ENCODE results near the gene GRXCR2. TPM values are rescaled to one million over a fixed set of nuclear protein-coding genes. Genes with fewer than 3 reads are reported as not detected.
A peak's percentile ranks its signal among the peaks of the same experiment; 100 is the strongest.
"Not testable (repeated sequence)": the region's sequence is repeated elsewhere in the genome, so short reads cannot be mapped to it uniquely, and the experiment has no call there.

GRXCR2 gene
- total RNA-seq, 8 experiments from 2014 or later = 0.15 to 0.33 TPM; not detected in 6

- H3K4me1 ChIP-seq (replicated peaks in 1 of 2) = no peaks in the 10 kb centered on the region
- no peak overlapping the region for H3K4me3 ChIP-seq
- in situ Hi-C loops (cut with MboI; ENCODE audit: low pct_unique_long_range_greater_than_20kb in 2 of 9, low sequenced_read_pairs in 9 of 9, unreplicated experiment in 9 of 9) = no loop called here
- ATAC-seq (replicated peaks in 6 of 8) = no peak
- H3K27ac ChIP-seq = no peak overlapping the region
- 0 to 100% (median 73%) methylated on average over 1 to 3 of the region's 4 CpGs; no CpG with 5 or more reads in 4 of the 10 experiments for WGBS, 10 experiments
These were observed 3.1 kb downstream of the GRXCR2 start for GRCh38 chr5:145869753-145870152.

- WGBS, 10 experiments = 0 to 70% (median 15%) methylated on average over 1 of the region's 1 CpG; no CpG with 5 or more reads in 4 of the 10 experiments
- no peak overlapping the region for H3K27ac ChIP-seq
- in situ Hi-C loops (cut with MboI; ENCODE audit: low pct_unique_long_range_greater_than_20kb in 2 of 9, low sequenced_read_pairs in 9 of 9, unreplicated experiment in 9 of 9) = no loop called here
- peaks cover 4 to 5% of the 10 kb centered on the region in 2 donors for H3K4me1 ChIP-seq (replicated peaks in 1 of 2)
- ATAC-seq (replicated peaks in 6 of 8) = no peak
- no peak overlapping the region for H3K4me3 ChIP-seq
These were observed 5.0 kb downstream of the GRXCR2 start for GRCh38 chr5:145867806-145868205.

- H3K27ac ChIP-seq; H3K4me1 ChIP-seq (replicated peaks in 1 of 2); H3K4me3 ChIP-seq; ATAC-seq (replicated peaks in 6 of 8); in situ Hi-C loops (cut with MboI; ENCODE audit: low pct_unique_long_range_greater_than_20kb in 2 of 9, low sequenced_read_pairs in 9 of 9, unreplicated experiment in 9 of 9): not testable (repeated sequence)
- WGBS, 10 experiments = 0 to 100% (median 53%) methylated on average over 1 to 2 of the region's 2 CpGs; no CpG with 5 or more reads in 2 of the 10 experiments
These were observed 8.4 kb downstream of the GRXCR2 start for GRCh38 chr5:145864432-145864831.

GRCh38 chr5:145863003-145863402 is 9.8 kb downstream of the GRXCR2 start:
- in situ Hi-C loops (cut with MboI; ENCODE audit: low pct_unique_long_range_greater_than_20kb in 2 of 9, low sequenced_read_pairs in 9 of 9, unreplicated experiment in 9 of 9) = no loop called here
- Histone ChIP-seq H3K27ac (no peak overlapping the region), H3K4me3 (no peak overlapping the region), H3K4me1 (replicated peaks in 1 of 2) (peaks cover 5% of the 10 kb centered on the region in 2 donors)
- no peak for ATAC-seq (replicated peaks in 6 of 8)
- 33 to 64% (median 44%) methylated on average over 2 to 3 of the region's 3 CpGs; no CpG with 5 or more reads in 2 of the 10 experiments for WGBS, 10 experiments

- WGBS, 10 experiments = 32 to 93% (median 81%) methylated on average over 1 to 3 of the region's 3 CpGs; no CpG with 5 or more reads in 4 of the 10 experiments
- in situ Hi-C loops (cut with MboI; ENCODE audit: low pct_unique_long_range_greater_than_20kb in 2 of 9, low sequenced_read_pairs in 9 of 9, unreplicated experiment in 9 of 9) = no loop called here
These were observed 12.9 kb downstream of the GRXCR2 start for GRCh38 chr5:145859897-145860296.

GRCh38 chr5:145859453-145859852 is 13.4 kb downstream of the GRXCR2 start:
- peaks cover 12 to 15% of the 10 kb centered on the region in 2 donors for H3K4me1 ChIP-seq (replicated peaks in 1 of 2)
- in situ Hi-C loops (cut with MboI; ENCODE audit: low pct_unique_long_range_greater_than_20kb in 2 of 9, low sequenced_read_pairs in 9 of 9, unreplicated experiment in 9 of 9) = no loop called here
- peak in 1 of 8 experiments; percentile 7 for ATAC-seq (replicated peaks in 6 of 8)
- 20 to 100% (median 83%) methylated on average over 1 to 6 of the region's 6 CpGs for WGBS, 10 experiments
- H3K27ac ChIP-seq = no peak overlapping the region
- no peak overlapping the region for H3K4me3 ChIP-seq

More at GRCh38 chr5:145859897-145860296, 12.9 kb downstream of the GRXCR2 start:
- H3K27ac ChIP-seq = no peak overlapping the region
- no peak overlapping the region for H3K4me3 ChIP-seq
- ATAC-seq (replicated peaks in 6 of 8) = no peak
- H3K4me1 ChIP-seq (replicated peaks in 1 of 2) = peaks cover 12 to 15% of the 10 kb centered on the region in 2 donors

GRCh38 chr5:145858959-145859358 is 13.9 kb downstream of the GRXCR2 start:
- ATAC-seq (replicated peaks in 6 of 8) = no peak
- Histone ChIP-seq H3K4me1 (replicated peaks in 1 of 2) (peaks cover 12 to 15% of the 10 kb centered on the region in 2 donors), H3K4me3 (no peak overlapping the region), H3K27ac (no peak overlapping the region)
- WGBS, 10 experiments = 82 to 100% (median 94%) methylated on average over 2 to 4 of the region's 4 CpGs; no CpG with 5 or more reads in 2 of the 10 experiments
- in situ Hi-C loops (cut with MboI; ENCODE audit: low pct_unique_long_range_greater_than_20kb in 2 of 9, low sequenced_read_pairs in 9 of 9, unreplicated experiment in 9 of 9) = no loop called here

GRCh38 chr5:145856285-145856818 is 16.5 kb downstream of the GRXCR2 start:
- ATAC-seq (replicated peaks in 6 of 8) = peak; percentile 70 to 87 (median 84)
- Histone ChIP-seq H3K4me3 (peak overlapping the region in 3 of 5 donors; percentile 3 to 11 (median 10)), H3K4me1 (replicated peaks in 1 of 2) (peaks cover 7 to 14% of the 10 kb centered on the region in 2 donors), H3K27ac (peak overlapping the region in 1 of 2 donors; percentile 16)
- 4 to 71% (median 37%) methylated on average over 1 to 17 of the region's 25 CpGs; no CpG with 5 or more reads in 1 of the 10 experiments for WGBS, 10 experiments
- in situ Hi-C loops (cut with MboI; ENCODE audit: low pct_unique_long_range_greater_than_20kb in 2 of 9, low sequenced_read_pairs in 9 of 9, unreplicated experiment in 9 of 9) = no loop called here

GRCh38 chr5:145855763-145856267 is 17.0 kb downstream of the GRXCR2 start:
- Histone ChIP-seq H3K4me3 (peak overlapping the region in 2 of 5 donors; percentile 3 to 11), H3K27ac (peak overlapping the region in 1 of 2 donors; percentile 16), H3K4me1 (replicated peaks in 1 of 2) (peaks cover 7 to 14% of the 10 kb centered on the region in 2 donors)
- 40 to 100% (median 70%) methylated on average over 1 to 4 of the region's 4 CpGs; no CpG with 5 or more reads in 3 of the 10 experiments for WGBS, 10 experiments
- in situ Hi-C loops (cut with MboI; ENCODE audit: low pct_unique_long_range_greater_than_20kb in 2 of 9, low sequenced_read_pairs in 9 of 9, unreplicated experiment in 9 of 9) = no loop called here
- peak in 7 of 8 experiments; percentile 11 to 83 (median 74) for ATAC-seq (replicated peaks in 6 of 8)

GRCh38 chr5:145854651-145855258 is 18.1 kb downstream of the GRXCR2 start:
- no peak overlapping the region for H3K27ac ChIP-seq
- ATAC-seq (replicated peaks in 6 of 8) = peak in 4 of 8 experiments; percentile 28 to 92 (median 68)
- no peak overlapping the region for H3K4me3 ChIP-seq
- WGBS, 10 experiments = 50 to 100% (median 73%) methylated on average over 1 to 2 of the region's 2 CpGs; no CpG with 5 or more reads in 3 of the 10 experiments
- in situ Hi-C loops (cut with MboI; ENCODE audit: low pct_unique_long_range_greater_than_20kb in 2 of 9, low sequenced_read_pairs in 9 of 9, unreplicated experiment in 9 of 9) = no loop called here
- peaks cover 7 to 14% of the 10 kb centered on the region in 2 donors for H3K4me1 ChIP-seq (replicated peaks in 1 of 2)

GRCh38 chr5:145853781-145854376 is 18.9 kb downstream of the GRXCR2 start:
- in situ Hi-C loops (cut with MboI; ENCODE audit: low pct_unique_long_range_greater_than_20kb in 2 of 9, low sequenced_read_pairs in 9 of 9, unreplicated experiment in 9 of 9) = no loop called here

GRCh38 chr5:145852990-145853389 is 19.8 kb downstream of the GRXCR2 start:
- in situ Hi-C loops (cut with MboI; ENCODE audit: low pct_unique_long_range_greater_than_20kb in 2 of 9, low sequenced_read_pairs in 9 of 9, unreplicated experiment in 9 of 9) = no loop called here
- 0 to 100% (median 72%) methylated on average over 1 to 3 of the region's 3 CpGs; no CpG with 5 or more reads in 3 of the 10 experiments for WGBS, 10 experiments
- no peak overlapping the region for H3K27ac ChIP-seq
- peaks cover 7 to 14% of the 10 kb centered on the region in 2 donors for H3K4me1 ChIP-seq (replicated peaks in 1 of 2)
- H3K4me3 ChIP-seq = no peak overlapping the region
- no peak for ATAC-seq (replicated peaks in 6 of 8)

More at GRCh38 chr5:145853781-145854376, 18.9 kb downstream of the GRXCR2 start:
- no peak overlapping the region for H3K4me3 ChIP-seq
- ATAC-seq (replicated peaks in 6 of 8) = no peak
- H3K4me1 ChIP-seq (replicated peaks in 1 of 2) = peaks cover 7 to 14% of the 10 kb centered on the region in 2 donors
- no peak overlapping the region for H3K27ac ChIP-seq
- WGBS, 10 experiments = 64 to 100% (median 96%) methylated on average over 1 to 3 of the region's 3 CpGs; no CpG with 5 or more reads in 2 of the 10 experiments

- in situ Hi-C loops (cut with MboI; ENCODE audit: low pct_unique_long_range_greater_than_20kb in 2 of 9, low sequenced_read_pairs in 9 of 9, unreplicated experiment in 9 of 9) = loop anchor here in 2 of 9 experiments (25.0 kb wide), 2 partner anchors 188 to 1637 kb away; no protein-coding TSS in a partner anchor
- H3K4me3 ChIP-seq = no peak overlapping the region
- no peak for ATAC-seq (replicated peaks in 6 of 8)
- WGBS, 10 experiments = 0 to 100% (median 83%) methylated on average over 1 of the region's 1 CpG; no CpG with 5 or more reads in 3 of the 10 experiments
- H3K27ac ChIP-seq = no peak overlapping the region
- H3K4me1 ChIP-seq (replicated peaks in 1 of 2) = peaks cover 0 to 3% of the 10 kb centered on the region in 2 donors
These were observed 24.0 kb downstream of the GRXCR2 start for GRCh38 chr5:145848854-145849253.

Data from motor neuron (in vitro differentiated cells).